Stimulated activated CD8-positive, alpha-beta memory T cell treated with anti-CD3 and anti-CD28 coated beads, Interleukin-4, amount 100 ng/mL, for 1 hour (primary cell): ENCODE results near the gene NPC1L1.
"Not testable (repeated sequence)": the region's sequence is repeated elsewhere in the genome, so short reads cannot be mapped to it uniquely, and the experiment has no call there.

Experiments
- DNase-seq, 2 donors: peaks; one replicate each; pipeline ENCODE4 v3.0.0-alpha.2; 2020; ENCODE audit warnings: low read depth in 2 of 2, low spot score in 1 of 2

NPC1L1 gene

GRCh38 chr7:44565097-44565794 is 24.1 kb upstream of the NPC1L1 start:
- peak in 1 of 2 donors; percentile 29 for DNase-seq

GRCh38 chr7:44564606-44565005 is 23.5 kb upstream of the NPC1L1 start:
- no peak for DNase-seq

GRCh38 chr7:44563171-44563679 is 22.1 kb upstream of the NPC1L1 start:
- no peak for DNase-seq

- DNase-seq, result not testable (repeated sequence)
Observed at GRCh38 chr7:44562622-44562962, 21.5 kb upstream of the NPC1L1 start.

GRCh38 chr7:44561962-44562621 is 21.0 kb upstream of the NPC1L1 start:
- no peak for DNase-seq

GRCh38 chr7:44561481-44561880 is 20.4 kb upstream of the NPC1L1 start:
- no peak for DNase-seq

- DNase-seq, result no peak
Observed at GRCh38 chr7:44559485-44559884, 18.4 kb upstream of the NPC1L1 start.

GRCh38 chr7:44557485-44557884 is 16.4 kb upstream of the NPC1L1 start:
- no peak for DNase-seq

GRCh38 chr7:44555350-44555749 is 14.2 kb upstream of the NPC1L1 start:
- no peak for DNase-seq

GRCh38 chr7:44552473-44553005 is 11.4 kb upstream of the NPC1L1 start:
- not testable (repeated sequence) for DNase-seq

- DNase-seq, result no peak
Observed at GRCh38 chr7:44549457-44549856, 8.3 kb upstream of the NPC1L1 start.

- DNase-seq, result no peak
Observed at GRCh38 chr7:44548893-44549292, 7.8 kb upstream of the NPC1L1 start.

GRCh38 chr7:44547536-44548231 is 6.6 kb upstream of the NPC1L1 start:
- no peak for DNase-seq

- DNase-seq, result no peak
Observed at GRCh38 chr7:44541876-44542610, 913 bp upstream of the NPC1L1 start.

GRCh38 chr7:44540592-44541027 is 520 bp downstream of the NPC1L1 start:
- no peak for DNase-seq

GRCh38 chr7:44539669-44540506 is 1.2 kb downstream of the NPC1L1 start:
- no peak for DNase-seq

GRCh38 chr7:44538798-44539668 is 2.1 kb downstream of the NPC1L1 start:
- DNase-seq, result no peak

GRCh38 chr7:44538093-44538797 is 2.9 kb downstream of the NPC1L1 start:
- no peak for DNase-seq

- no peak for DNase-seq
Observed at GRCh38 chr7:44537442-44537841, 3.7 kb downstream of the NPC1L1 start.
